HCT116 (cell line): ENCODE data around the gene CCBE1. TPM values are rescaled to one million over a fixed set of nuclear protein-coding genes. Genes with fewer than 3 reads are reported as not detected.

ENCODE experiments used
- ATAC-seq: fragments of 200-7000 bp; cut with Tn5 transposase; 2 replicates; pipeline ENCODE4 v1.9.1; 2020; ENCODE audit warnings: mild to moderate bottlenecking, moderate library complexity
- BruUV-seq: library from RNA; stranded (reverse); fragments of 400-500 nt; replicated peaks from 2 replicates; lab custom pipeline; 2021; lab: Mats Ljungman, UMichigan
- CTCF ChIA-PET: fragments of 300-600 bp; sonication (Branson Sonifier 250); formaldehyde crosslinking; loops from one replicate; lab custom pipeline; 2021; ENCODE audit warnings: antibody characterized with exemption; lab: Charles Lee
- POLR2A ChIA-PET: fragments of 300-600, 350-600 bp; sonication (Branson Sonifier 250); formaldehyde crosslinking; loops from one replicate; lab custom pipeline; 2021; ENCODE audit warnings: antibody characterized with exemption; lab: Charles Lee
- RAD21 ChIA-PET, 2 experiments: fragments of 300-600 bp; sonication (Branson Sonifier 250); formaldehyde crosslinking; loops; one replicate each; lab custom pipeline; 2023; ENCODE audit warnings: low total read pairs in 2 of 2; ENCODE audit not compliant: uncharacterized antibody in 2 of 2, unreplicated experiment in 2 of 2, low non-redundant PET in 1 of 2; lab: Charles Lee
- DNase-seq: peaks from one replicate; pipeline ENCODE4 v3.0.0-alpha.2; 2010; ENCODE audit warnings: low read depth, low spot score
- H2AFZ ChIP-seq: fragments of 200-600 bp; shearing (Covaris generic), sonication (generic); 2 replicates; pipeline ENCODE4 v1.6.1; 2017; ENCODE audit warnings: low read depth, mixed run types, mixed read lengths, antibody characterized with exemption, low read length; ENCODE audit not compliant: poor library complexity, severe bottlenecking
- H3K27ac ChIP-seq: 2 replicates; pipeline ENCODE4 v1.5.1; 2012; ENCODE audit warnings: low read depth, low read length
- H3K27me3 ChIP-seq: fragments of 200-600 bp; sonication (generic); 2 replicates; pipeline ENCODE4 v1.6.1; 2016; ENCODE audit warnings: mixed run types, low read length, mixed read lengths; ENCODE audit not compliant: insufficient read depth
- H3K36me3 ChIP-seq, 2 experiments: fragments of 200-500 bp in 1 of 2; fragments of 200-600 bp in 1 of 2; sonication (Bioruptor generic) in 1 of 2; sonication (generic) in 1 of 2; 2 replicates each; pipeline versions ENCODE4 v1.5.1 to v1.6.1; 2014 to 2016; ENCODE audit warnings: low read length in 2 of 2, inconsistent platforms in 1 of 2, mixed read lengths in 1 of 2, mixed run types in 1 of 2; ENCODE audit not compliant: insufficient read depth in 2 of 2, control insufficient read depth in 1 of 2
- H3K4me1 ChIP-seq, 2 experiments: fragments of 200-600 bp in 1 of 2; sonication (generic) in 1 of 2; 2 replicates each; pipeline versions ENCODE4 v1.5.1 to v1.6.1; 2012 to 2017; ENCODE audit warnings: low read length in 2 of 2, inconsistent platforms in 1 of 2, mild to moderate bottlenecking in 1 of 2, mixed read lengths in 1 of 2, mixed run types in 1 of 2, moderate library complexity in 1 of 2; ENCODE audit not compliant: insufficient read depth in 2 of 2, control insufficient read depth in 1 of 2
- H3K4me2 ChIP-seq: fragments of 200-600 bp; sonication (generic); 2 replicates; pipeline ENCODE4 v1.6.1; 2017; ENCODE audit warnings: mixed run types, low read length, mixed read lengths
- H3K4me3 ChIP-seq, 2 experiments: fragments of 200-600 bp in 1 of 2; sonication (generic) in 1 of 2; replicated peaks in 1 of 2; 2 replicates each; pipeline ENCODE4 v1.5.1; 2011 to 2016; ENCODE audit warnings: low read length in 2 of 2, control low read depth in 1 of 2, low read depth in 1 of 2, mild to moderate bottlenecking in 1 of 2, mixed read lengths in 1 of 2, mixed run types in 1 of 2
- H3K79me2 ChIP-seq: fragments of 200-600 bp; sonication (generic); 2 replicates; pipeline ENCODE4 v1.6.1; 2017; ENCODE audit warnings: mild to moderate bottlenecking, mixed run types, low read length, moderate library complexity, mixed read lengths; ENCODE audit not compliant: insufficient read depth
- H3K9ac ChIP-seq: fragments of 200-600 bp; sonication (generic); 2 replicates; pipeline ENCODE4 v1.6.1; 2016; ENCODE audit warnings: low read length, mixed read lengths
- H3K9me2 ChIP-seq: fragments of 200-600 bp; sonication (generic), shearing (Covaris generic); 2 replicates; pipeline ENCODE4 v1.6.1; 2017; ENCODE audit warnings: mixed run types, mild to moderate bottlenecking, moderate library complexity; ENCODE audit not compliant: insufficient read depth
- H3K9me3 ChIP-seq, 2 experiments: fragments of 200-500 bp in 1 of 2; fragments of 200-600 bp in 1 of 2; sonication (Bioruptor generic) in 1 of 2; sonication (generic) in 1 of 2; 2 replicates each; pipeline ENCODE4 v1.6.1; 2014 to 2017; ENCODE audit warnings: low read length in 2 of 2, mixed read lengths in 2 of 2, inconsistent platforms in 1 of 2, low read depth in 1 of 2, mild to moderate bottlenecking in 1 of 2, mixed run types in 1 of 2, moderate library complexity in 1 of 2; ENCODE audit not compliant: control insufficient read depth in 1 of 2, insufficient read depth in 1 of 2
- H4K20me1 ChIP-seq: fragments of 200-600 bp; sonication (generic), shearing (Covaris generic); 2 replicates; pipeline ENCODE4 v1.6.1; 2017; ENCODE audit warnings: mixed run types, mild to moderate bottlenecking, moderate library complexity; ENCODE audit not compliant: insufficient read depth
- ATF3 ChIP-seq: IDR thresholded peaks from 2 replicates; pipeline ENCODE4 v1.6.1; 2012
- ELF1 ChIP-seq: IDR thresholded peaks from 2 replicates; pipeline ENCODE4 v1.6.1; 2012; ENCODE audit warnings: low read depth, borderline replicate concordance
- EZH2 ChIP-seq: fragments of 200-600 bp; sonication (generic); IDR thresholded peaks from 2 replicates; pipeline ENCODE4 v1.6.1; 2017; ENCODE audit warnings: antibody characterized with exemption, mixed run types
- FOSL1 ChIP-seq: IDR thresholded peaks from 2 replicates; pipeline ENCODE4 v1.6.1; 2012; ENCODE audit warnings: low read depth
- MAX ChIP-seq: IDR thresholded peaks from 2 replicates; pipeline ENCODE4 v1.6.1; 2012
- RAD21 ChIP-seq: IDR thresholded peaks from 2 replicates; pipeline ENCODE4 v1.6.1; 2012; ENCODE audit warnings: low read depth, mild to moderate bottlenecking
- TCF7L2 ChIP-seq: IDR thresholded peaks from 2 replicates; pipeline ENCODE4 v1.7.0; 2011; ENCODE audit warnings: borderline replicate concordance, inconsistent platforms; ENCODE audit not compliant: insufficient read depth, insufficient read length; ENCODE audit errors: extremely low read depth
- ZNF274 ChIP-seq: fragments of 200-500 bp; sonication (Bioruptor generic); IDR thresholded peaks from 2 replicates; pipeline ENCODE4 v1.6.1; 2014; ENCODE audit warnings: mild to moderate bottlenecking, low read depth, low read length, inconsistent platforms
- intact Hi-C: fragments of 100-400 bp; cut with micrococcal nuclease; formaldehyde crosslinking; loops from 2 replicates; pipeline ENCODE4 v1.10.0; 2022
- total RNA-seq: library from RNA; stranded (reverse); gene quantifications from one replicate; pipeline ENCODE4 v1.2.1, GENCODE V29; 2021; ENCODE audit not compliant: unreplicated experiment
- TF ChIP-seq, protein P1 (sequence below), 3 experiments: fragments of 200-600 bp in 1 of 3; sonication (generic) in 1 of 3; IDR thresholded peaks in 2 of 3; conservative IDR thresholded peaks in 1 of 3; 2 replicates each; pipeline ENCODE4 v1.5.1; 2012 to 2017; ENCODE audit warnings: low read depth in 2 of 3, low read length in 2 of 3, antibody characterized with exemption in 1 of 3, borderline replicate concordance in 1 of 3, control low read depth in 1 of 3, mild to moderate bottlenecking in 1 of 3, mixed read lengths in 1 of 3, mixed run types in 1 of 3, moderate library complexity in 1 of 3; ENCODE audit not compliant: insufficient read depth in 1 of 3

CCBE1 gene
- total RNA-seq, 1 experiment from 2014 or later: 0.84 TPM

GRCh38 chr18:59684777-59685176 is 12.4 kb downstream of the CCBE1 start:
- POLR2A ChIA-PET: no interaction called here
- Histone ChIP-seq H4K20me1 (no peaks in the 10 kb centered on the region), H2AFZ (no peak overlapping the region), H3K9ac (no peak overlapping the region), H3K4me2 (no peak overlapping the region), H3K4me1 (no peaks in the 10 kb centered on the region), H3K79me2 (no peaks in the 10 kb centered on the region), H3K36me3 (no peaks in the 10 kb centered on the region), H3K9me3 (no peaks in the 10 kb centered on the region), H3K27me3 (peaks cover 47% of the 10 kb centered on the region), H3K4me3 (no peak overlapping the region), H3K9me2 (no peaks in the 10 kb centered on the region), H3K27ac (no peak overlapping the region)
- intact Hi-C loops: no loop called here
- BruUV-seq: no TSS peak
- CTCF ChIA-PET: interaction anchor here (5.2 kb wide), 1 partner anchor 12 kb away, joined by 32 read pairs; the partner anchor contains the start of gene CCBE1
- ATAC-seq (no peak), DNase-seq (no peak)
- TF ChIP-seq ELF1 (no peak), RAD21 (no peak), FOSL1 (no peak), ZNF274 (no peak), ATF3 (no peak), TCF7L2 (no peak), MAX (no peak), EZH2 (no peak)
- TF ChIP-seq, protein P1, sequence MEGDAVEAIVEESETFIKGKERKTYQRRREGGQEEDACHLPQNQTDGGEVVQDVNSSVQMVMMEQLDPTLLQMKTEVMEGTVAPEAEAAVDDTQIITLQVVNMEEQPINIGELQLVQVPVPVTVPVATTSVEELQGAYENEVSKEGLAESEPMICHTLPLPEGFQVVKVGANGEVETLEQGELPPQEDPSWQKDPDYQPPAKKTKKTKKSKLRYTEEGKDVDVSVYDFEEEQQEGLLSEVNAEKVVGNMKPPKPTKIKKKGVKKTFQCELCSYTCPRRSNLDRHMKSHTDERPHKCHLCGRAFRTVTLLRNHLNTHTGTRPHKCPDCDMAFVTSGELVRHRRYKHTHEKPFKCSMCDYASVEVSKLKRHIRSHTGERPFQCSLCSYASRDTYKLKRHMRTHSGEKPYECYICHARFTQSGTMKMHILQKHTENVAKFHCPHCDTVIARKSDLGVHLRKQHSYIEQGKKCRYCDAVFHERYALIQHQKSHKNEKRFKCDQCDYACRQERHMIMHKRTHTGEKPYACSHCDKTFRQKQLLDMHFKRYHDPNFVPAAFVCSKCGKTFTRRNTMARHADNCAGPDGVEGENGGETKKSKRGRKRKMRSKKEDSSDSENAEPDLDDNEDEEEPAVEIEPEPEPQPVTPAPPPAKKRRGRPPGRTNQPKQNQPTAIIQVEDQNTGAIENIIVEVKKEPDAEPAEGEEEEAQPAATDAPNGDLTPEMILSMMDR (IDR thresholded peaks at IDR 0.05 in 2 of 3, conservative IDR thresholded peaks at IDR 0.05 in 1 of 3; ENCODE audit: borderline replicate concordance in 1 of 3, insufficient read depth in 1 of 3, low read depth in 2 of 3, low read length in 2 of 3): no peak
- RAD21 ChIA-PET: no interaction called here
